Thyroid gland (tissue), 4 donors: ENCODE measurements around the gene HS6ST1. TPM values are rescaled to one million over a fixed set of nuclear protein-coding genes. Genes with fewer than 3 reads are reported as not detected.

Experiments
- DNase-seq, 2 donors: peaks; one replicate each; pipeline ENCODE4 v3.0.0-alpha.2; 2019
- H3K27ac ChIP-seq, 3 donors: fragments of 200-600 bp; sonication (generic); 1 replicate in 2 of 3; 2 replicates in 1 of 3; pipeline ENCODE4 v1.5.1; 2016 to 2019; ENCODE audit warnings: mild to moderate bottlenecking in 1 of 3, moderate library complexity in 1 of 3
- H3K27me3 ChIP-seq: fragments of 200-600 bp; sonication (generic); one replicate; pipeline ENCODE4 v1.5.1; 2019
- H3K36me3 ChIP-seq, 2 donors: fragments of 200-600 bp; sonication (generic); one replicate each; pipeline ENCODE4 v1.5.1; 2016 to 2019
- H3K4me1 ChIP-seq, 2 donors: fragments of 200-600 bp; sonication (generic); one replicate each; pipeline ENCODE4 v1.5.1; 2017 to 2019
- H3K4me3 ChIP-seq, 3 donors: fragments of 200-600 bp; sonication (generic); replicated peaks in 1 of 3; 1 replicate in 2 of 3; 2 replicates in 1 of 3; pipeline ENCODE4 v1.5.1; 2016; ENCODE audit warnings: mild to moderate bottlenecking in 1 of 3
- H3K9me3 ChIP-seq: fragments of 200-600 bp; sonication (generic); one replicate; pipeline ENCODE4 v1.5.1; 2017
- POLR2A ChIP-seq, 2 donors: fragments of 450-650 bp; IDR thresholded peaks; one replicate each; pipeline ENCODE4 v1.6.1; 2017; ENCODE audit warnings: antibody characterized with exemption in 2 of 2, mild to moderate bottlenecking in 2 of 2, moderate library complexity in 1 of 2
- WGBS, 2 donors: methylation state at CpG; one replicate each; pipeline ENCODE4 v1.1.5; 2017; 5-methylcytosine and 5-hydroxymethylcytosine counted together
- intact Hi-C: fragments of 100-400 bp; cut with DNase I; formaldehyde crosslinking; loops from one replicate; pipeline ENCODE4 v1.15.1; 2023
- total RNA-seq, 4 donors: library from RNA; depleted of rRNA; stranded (reverse); fragments of >200 nt; gene quantifications; one replicate each; pipeline ENCODE4 v1.2.3, GENCODE V29; 2016
- TF ChIP-seq, protein P1 (sequence below), 6 experiments: fragments of 200-600 bp in 3 of 6; fragments of 450-650 bp in 3 of 6; sonication (generic) in 3 of 6; IDR thresholded peaks; one replicate each; pipeline ENCODE4 v1.5.1; 2016 to 2019; ENCODE audit warnings: antibody characterized with exemption in 6 of 6, mild to moderate bottlenecking in 2 of 6, inconsistent platforms in 1 of 6, moderate library complexity in 1 of 6

The HS6ST1 gene
- total RNA-seq, 4 donors from 2014 or later: 27.1 to 35.6 (median 32.5) TPM

DNA sequence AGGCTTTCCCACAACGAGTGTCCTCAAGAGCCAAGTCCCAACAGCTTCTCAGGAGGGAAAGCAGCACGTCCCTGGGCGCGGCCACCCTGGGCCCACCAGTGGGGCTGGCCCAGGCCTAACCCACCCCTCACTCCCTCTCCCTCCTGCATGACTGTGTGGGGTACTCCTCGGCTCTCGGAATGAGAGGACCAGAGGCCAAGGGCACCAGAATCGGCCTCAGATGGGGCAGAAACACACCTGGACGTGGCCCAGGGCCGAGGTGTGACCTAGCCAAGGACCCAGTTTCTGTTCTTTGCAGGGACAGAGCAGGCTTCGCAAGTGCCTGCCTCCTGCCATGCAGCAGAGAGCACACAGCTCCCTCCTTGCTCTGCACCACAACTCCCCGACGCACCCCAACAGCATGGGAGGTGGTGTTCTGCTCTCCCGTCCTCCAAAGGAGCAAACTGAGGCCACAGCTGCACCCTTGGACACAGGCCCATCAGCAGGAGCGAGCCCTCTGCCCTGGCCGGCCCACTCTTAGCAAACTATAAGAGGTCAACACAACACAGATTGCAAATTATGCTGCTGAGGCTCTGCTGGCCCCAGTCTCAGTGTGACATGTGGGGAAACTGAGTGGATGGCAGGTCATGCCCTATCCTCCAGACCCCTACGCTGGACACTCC is 19.7 kb downstream of the HS6ST1 start:
- Histone ChIP-seq H3K27me3 (no peaks in the 10 kb centered on the region), H3K4me1 (no peaks in the 10 kb centered on the region), H3K36me3 (no peaks in the 10 kb centered on the region), H3K27ac (no peak overlapping the region), H3K9me3 (no peaks in the 10 kb centered on the region), H3K4me3 (no peak overlapping the region)
- TF ChIP-seq, protein P1, sequence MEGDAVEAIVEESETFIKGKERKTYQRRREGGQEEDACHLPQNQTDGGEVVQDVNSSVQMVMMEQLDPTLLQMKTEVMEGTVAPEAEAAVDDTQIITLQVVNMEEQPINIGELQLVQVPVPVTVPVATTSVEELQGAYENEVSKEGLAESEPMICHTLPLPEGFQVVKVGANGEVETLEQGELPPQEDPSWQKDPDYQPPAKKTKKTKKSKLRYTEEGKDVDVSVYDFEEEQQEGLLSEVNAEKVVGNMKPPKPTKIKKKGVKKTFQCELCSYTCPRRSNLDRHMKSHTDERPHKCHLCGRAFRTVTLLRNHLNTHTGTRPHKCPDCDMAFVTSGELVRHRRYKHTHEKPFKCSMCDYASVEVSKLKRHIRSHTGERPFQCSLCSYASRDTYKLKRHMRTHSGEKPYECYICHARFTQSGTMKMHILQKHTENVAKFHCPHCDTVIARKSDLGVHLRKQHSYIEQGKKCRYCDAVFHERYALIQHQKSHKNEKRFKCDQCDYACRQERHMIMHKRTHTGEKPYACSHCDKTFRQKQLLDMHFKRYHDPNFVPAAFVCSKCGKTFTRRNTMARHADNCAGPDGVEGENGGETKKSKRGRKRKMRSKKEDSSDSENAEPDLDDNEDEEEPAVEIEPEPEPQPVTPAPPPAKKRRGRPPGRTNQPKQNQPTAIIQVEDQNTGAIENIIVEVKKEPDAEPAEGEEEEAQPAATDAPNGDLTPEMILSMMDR (IDR thresholded peaks at IDR 0.05): no peak
- TF ChIP-seq POLR2A (IDR thresholded peaks at IDR 0.05): no peak
- intact Hi-C loops: no loop called here
- WGBS, 2 donors: 92 to 96% methylated on average over 12 to 13 of the region's 16 CpGs
- no peak for DNase-seq

DNA sequence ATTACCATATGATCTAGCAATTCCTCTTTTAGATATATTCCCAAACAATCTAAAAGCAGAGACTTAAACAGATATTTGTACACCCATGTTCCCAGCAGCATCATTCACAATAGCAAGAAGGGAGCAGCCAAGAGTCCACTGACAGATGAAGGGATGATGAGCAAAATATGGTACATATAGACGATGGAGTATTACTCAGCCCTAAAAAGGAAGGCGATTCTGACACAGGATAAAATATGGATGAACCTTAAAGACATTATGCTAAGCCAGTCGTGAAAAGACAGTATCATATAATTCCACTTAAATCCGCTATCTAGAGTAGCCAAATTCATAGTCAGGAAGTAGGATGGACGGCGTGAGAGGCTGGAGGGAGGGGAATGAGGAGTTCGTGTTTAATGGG is 20.4 kb downstream of the HS6ST1 start:
- no peaks in the 10 kb centered on the region for H3K9me3 ChIP-seq
- 95 to 97% methylated on average over 7 of the region's 7 CpGs for WGBS, 2 donors
- intact Hi-C loops: no loop called here
- H3K36me3 ChIP-seq: no peaks in the 10 kb centered on the region
- no peak overlapping the region for H3K4me3 ChIP-seq
- TF ChIP-seq, protein P1 (IDR thresholded peaks at IDR 0.05): no peak
- TF ChIP-seq POLR2A (IDR thresholded peaks at IDR 0.05): no peak
- no peaks in the 10 kb centered on the region for H3K27me3 ChIP-seq
- no peak overlapping the region for H3K27ac ChIP-seq
- DNase-seq: no peak
- H3K4me1 ChIP-seq: no peaks in the 10 kb centered on the region

DNA sequence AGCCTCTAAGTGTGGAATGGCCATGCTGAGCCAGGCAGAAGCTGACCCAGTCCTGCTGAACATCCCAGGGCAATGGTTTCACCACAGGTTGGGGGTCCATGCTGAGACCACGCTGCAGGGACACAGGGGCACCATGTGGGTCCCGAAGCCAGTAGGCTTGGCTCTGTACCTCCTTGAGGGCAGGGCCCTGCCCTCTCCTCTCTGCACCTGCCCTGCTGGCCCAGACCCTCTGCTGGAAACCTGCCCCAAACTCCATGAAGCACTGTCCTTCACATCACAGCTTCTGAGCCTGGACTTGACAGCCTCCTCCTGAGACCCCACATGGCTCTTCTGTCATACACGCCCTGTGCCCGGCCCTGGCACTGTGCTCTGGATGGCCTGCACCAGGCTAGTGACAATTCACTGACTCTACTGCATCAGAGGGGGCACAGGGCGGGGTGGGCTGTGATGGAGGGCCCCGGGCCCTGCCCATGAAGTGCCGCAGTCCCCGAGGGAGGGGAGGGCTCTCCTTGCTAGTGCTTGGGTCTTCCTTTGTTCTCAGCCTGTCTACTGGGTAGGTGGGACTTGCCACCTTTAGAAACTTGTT is 24.7 kb downstream of the HS6ST1 start:
- DNase-seq: no peak
- Histone ChIP-seq H3K36me3 (no peaks in the 10 kb centered on the region), H3K4me1 (peaks cover 0 to 8% of the 10 kb centered on the region in 2 donors), H3K27me3 (no peaks in the 10 kb centered on the region), H3K9me3 (no peaks in the 10 kb centered on the region), H3K27ac (no peak overlapping the region), H3K4me3 (no peak overlapping the region)
- intact Hi-C loops: no loop called here
- TF ChIP-seq POLR2A (IDR thresholded peaks at IDR 0.05): no peak
- TF ChIP-seq, protein P1 (IDR thresholded peaks at IDR 0.05): no peak
- WGBS, 2 donors: 81 to 83% methylated on average over 6 to 8 of the region's 8 CpGs

DNA sequence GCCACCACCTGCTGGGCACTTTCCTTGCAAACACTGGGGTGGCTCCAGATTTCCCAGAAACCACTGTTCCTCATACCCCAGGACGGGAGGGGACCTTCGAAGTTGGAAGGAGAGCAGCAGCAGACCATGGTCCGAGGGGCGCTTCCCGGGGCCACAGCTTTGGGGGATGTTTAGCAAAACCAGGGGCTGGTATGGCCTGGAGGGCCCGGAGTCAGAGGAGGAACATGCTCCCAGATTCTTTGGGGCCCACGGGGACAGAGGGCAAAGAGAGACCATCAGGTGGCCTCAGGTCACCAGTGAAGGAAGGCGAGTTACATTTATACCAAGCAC is 25.3 kb downstream of the HS6ST1 start:
- no peak overlapping the region for H3K4me3 ChIP-seq
- H3K27ac ChIP-seq: no peak overlapping the region
- intact Hi-C loops: no loop called here

More for the DNA sequence above, 25.3 kb downstream of the HS6ST1 start:
- Histone ChIP-seq H3K27me3 (no peaks in the 10 kb centered on the region), H3K4me1 (peaks cover 0 to 8% of the 10 kb centered on the region in 2 donors), H3K9me3 (no peaks in the 10 kb centered on the region), H3K36me3 (no peaks in the 10 kb centered on the region)
- TF ChIP-seq, protein P1 (IDR thresholded peaks at IDR 0.05): no peak
- TF ChIP-seq POLR2A (IDR thresholded peaks at IDR 0.05): no peak
- 86 to 94% methylated on average over 8 of the region's 8 CpGs for WGBS, 2 donors
- DNase-seq: no peak
